SK-N-DZ (cell line): ENCODE results near the gene DGKI. TPM values are rescaled to one million over a fixed set of nuclear protein-coding genes. Genes with fewer than 3 reads are reported as not detected.

ENCODE experiments used
- DNase-seq: peaks from one replicate; pipeline ENCODE4 v3.0.0-alpha.2; 2015; ENCODE audit warnings: low spot score
- polyA plus RNA-seq, 2 experiments: library from polyadenylated mRNA; depleted of rRNA; stranded (reverse); fragments of >200 nt; gene quantifications; 2 replicates each; pipeline ENCODE4 v1.2.3, GENCODE V29; 2014

The DGKI gene
- 7.1 and 8.4 TPM in 2 replicates for polyA plus RNA-seq (2014; cell fraction: cytosol; rRNA removed)
- polyA plus RNA-seq (2014; cell fraction: nucleus; rRNA removed), result 9.7 and 13.1 TPM in 2 replicates

- DNase-seq, result peak; percentile 86
Observed at GRCh38 chr7:137846827-137847567, at the start of gene DGKI. DGKI (minus strand) TSS chr7:137846974.

GRCh38 chr7:137895301-137896221, 48.8 kb upstream of the DGKI start:
- no peak for DNase-seq

GRCh38 chr7:137893143-137893742, 46.5 kb upstream of the DGKI start:
- DNase-seq, result no peak

- DNase-seq, result no peak
Observed at GRCh38 chr7:137891016-137891655, 44.4 kb upstream of the DGKI start.

- no peak for DNase-seq
Observed at GRCh38 chr7:137890449-137890921, 43.7 kb upstream of the DGKI start.

- DNase-seq, result no peak
Observed at GRCh38 chr7:137888241-137888640, 41.5 kb upstream of the DGKI start.

- DNase-seq, result no peak
Observed at GRCh38 chr7:137886746-137887145, 40.0 kb upstream of the DGKI start.

GRCh38 chr7:137886281-137886680, 39.5 kb upstream of the DGKI start:
- DNase-seq, result no peak

- no peak for DNase-seq
Observed at GRCh38 chr7:137885678-137886077, 38.9 kb upstream of the DGKI start.

- no peak for DNase-seq
Observed at GRCh38 chr7:137882806-137883205, 36.0 kb upstream of the DGKI start.

GRCh38 chr7:137882261-137882668, 35.5 kb upstream of the DGKI start:
- DNase-seq, result no peak

GRCh38 chr7:137881607-137882260, 35.0 kb upstream of the DGKI start:
- no peak for DNase-seq

GRCh38 chr7:137880432-137880831, 33.7 kb upstream of the DGKI start:
- no peak for DNase-seq

- DNase-seq, result no peak
Observed at GRCh38 chr7:137879357-137880158, 32.8 kb upstream of the DGKI start.

GRCh38 chr7:137878333-137878961, 31.7 kb upstream of the DGKI start:
- no peak for DNase-seq

GRCh38 chr7:137877027-137877675, 30.4 kb upstream of the DGKI start:
- DNase-seq, result no peak

- no peak for DNase-seq
Observed at GRCh38 chr7:137875746-137876145, 29.0 kb upstream of the DGKI start.

GRCh38 chr7:137873979-137874777, 27.4 kb upstream of the DGKI start:
- peak; percentile 92 for DNase-seq
